Colonic mucosa (tissue), 4 donors: ENCODE measurements around the gene ANKRD62. TPM values are rescaled to one million over a fixed set of nuclear protein-coding genes. Genes with fewer than 3 reads are reported as not detected.
A peak's percentile ranks its signal among the peaks of the same experiment; 100 is the strongest.

ENCODE experiments used
- DNase-seq: peaks from one replicate; pipeline ENCODE4 v3.0.0-alpha.2; 2020
- H3K27ac ChIP-seq: fragments of 200-600 bp; one replicate; pipeline ENCODE4 v1.8.0; 2021
- H3K27me3 ChIP-seq: fragments of 200-600 bp; one replicate; pipeline ENCODE4 v1.8.0; 2021
- H3K36me3 ChIP-seq: fragments of 200-600 bp; one replicate; pipeline ENCODE4 v1.8.0; 2021
- H3K4me1 ChIP-seq: fragments of 200-600 bp; one replicate; pipeline ENCODE4 v1.8.0; 2021; ENCODE audit warnings: mild to moderate bottlenecking
- H3K4me3 ChIP-seq: fragments of 200-600 bp; one replicate; pipeline ENCODE4 v1.8.0; 2021
- H3K9ac ChIP-seq, 2 donors: one replicate each; pipeline ENCODE4 v1.7.0; 2013; ENCODE audit warnings: control low read depth in 2 of 2, low read depth in 2 of 2, low read length in 2 of 2
- H3K9me3 ChIP-seq: fragments of 200-600 bp; one replicate; pipeline ENCODE4 v1.8.0; 2021
- CTCF ChIP-seq: fragments of 200-600 bp; IDR thresholded peaks from one replicate; pipeline ENCODE4 v1.8.0; 2022; ENCODE audit warnings: antibody characterized with exemption, mild to moderate bottlenecking
- intact Hi-C: fragments of 100-400 bp; cut with DNase I; formaldehyde crosslinking; loops from one replicate; pipeline ENCODE4 v1.14.1; 2022
- total RNA-seq, 2 donors: library from RNA; stranded (reverse); fragmentation: NEBNext Ultra II Directional in 1 of 2; extraction: Animal tissue kit (Norgen Biotek cat#: 25700) in 1 of 2; gene quantifications; one replicate each; pipeline ENCODE4 v1.2.1, GENCODE V29; 2021
- donor health status: healthy.
- donor health status: DM: no; HTN: no; CAD: no.
- donor health status: DM: no; HTN: no; CAD: no.

Gene ANKRD62
- total RNA-seq: under 1 TPM; 0.19 to 0.40 TPM

- H3K4me1 ChIP-seq: no peaks in the 10 kb centered on the region
- no peak for DNase-seq
- no peak within 1 kb of the TSS for H3K27ac ChIP-seq
- intact Hi-C loops: loop anchor here (2.0 kb wide), 1 partner anchor 143 kb away; no protein-coding TSS in a partner anchor
- no peaks in the 10 kb centered on the region for H3K27me3 ChIP-seq
- H3K36me3 ChIP-seq: no peaks in the 10 kb centered on the region
- no peak for TF ChIP-seq CTCF
- H3K9me3 ChIP-seq: no peaks in the 10 kb centered on the region
- no peak within 1 kb of the TSS for H3K4me3 ChIP-seq
- H3K9ac ChIP-seq: no peak within 1 kb of the TSS
Measured at GRCh38 chr18:12093520-12094257, at the start of gene ANKRD62. ANKRD62 (plus strand) TSS chr18:12093843; CDS start chr18:12094018, 175 bp downstream.

GRCh38 chr18:12044591-12044990 lies 49.1 kb upstream of the ANKRD62 start:
- TF ChIP-seq CTCF: no peak
- no peaks in the 10 kb centered on the region for H3K27me3 ChIP-seq
- intact Hi-C loops: no loop called here

GRCh38 chr18:12046046-12046750 lies 47.4 kb upstream of the ANKRD62 start:
- peak; percentile 11 for DNase-seq
- TF ChIP-seq CTCF: no peak
- H3K27ac ChIP-seq: no peak overlapping the region
- no peak overlapping the region for H3K9ac ChIP-seq
- H3K36me3 ChIP-seq: no peaks in the 10 kb centered on the region
- H3K9me3 ChIP-seq: no peaks in the 10 kb centered on the region
- H3K4me1 ChIP-seq: no peaks in the 10 kb centered on the region
- no peaks in the 10 kb centered on the region for H3K27me3 ChIP-seq
- intact Hi-C loops: no loop called here
- H3K4me3 ChIP-seq: no peak overlapping the region

More at GRCh38 chr18:12044591-12044990, 49.1 kb upstream of the ANKRD62 start:
- Histone ChIP-seq H3K4me3 (no peak overlapping the region), H3K9ac (no peak overlapping the region), H3K27ac (no peak overlapping the region), H3K9me3 (no peaks in the 10 kb centered on the region), H3K36me3 (no peaks in the 10 kb centered on the region), H3K4me1 (no peaks in the 10 kb centered on the region)
- DNase-seq: peak; percentile 7

GRCh38 chr18:12046751-12047335 lies 46.8 kb upstream of the ANKRD62 start:
- DNase-seq: peak; percentile 15
- Histone ChIP-seq H3K36me3 (no peaks in the 10 kb centered on the region), H3K27ac (no peak overlapping the region), H3K9ac (no peak overlapping the region), H3K27me3 (no peaks in the 10 kb centered on the region), H3K9me3 (no peaks in the 10 kb centered on the region), H3K4me1 (no peaks in the 10 kb centered on the region), H3K4me3 (no peak overlapping the region)
- TF ChIP-seq CTCF: no peak
- intact Hi-C loops: no loop called here

GRCh38 chr18:12048010-12048826 lies 45.4 kb upstream of the ANKRD62 start:
- Histone ChIP-seq H3K4me1 (no peaks in the 10 kb centered on the region), H3K9me3 (no peaks in the 10 kb centered on the region), H3K4me3 (no peak overlapping the region), H3K36me3 (no peaks in the 10 kb centered on the region), H3K9ac (no peak overlapping the region), H3K27me3 (no peaks in the 10 kb centered on the region), H3K27ac (no peak overlapping the region)
- TF ChIP-seq CTCF: no peak
- DNase-seq: no peak
- intact Hi-C loops: no loop called here
